H1 (cell line): ENCODE measurements around the gene ZNF212. TPM values are rescaled to one million over a fixed set of nuclear protein-coding genes. Genes with fewer than 3 reads are reported as not detected.

ENCODE experiments used
- CTCF ChIA-PET: fragments of 300-600 bp; sonication (Branson Sonifier 250); formaldehyde crosslinking; loops from one replicate; lab custom pipeline; 2021; ENCODE audit not compliant: partially characterized antibody; lab: Charles Lee
- POLR2A ChIA-PET: fragments of 300-600 bp; sonication (Branson Sonifier 250); formaldehyde crosslinking; loops from one replicate; lab custom pipeline; 2021; ENCODE audit warnings: inconsistent platforms; ENCODE audit not compliant: partially characterized antibody; lab: Charles Lee
- DNase-seq, 2 experiments: peaks; one replicate each; pipeline versions ENCODE4 v3.0.0 to v3.0.0-alpha.2; 2010 to 2022; ENCODE audit warnings: low spot score in 2 of 2, low read depth in 1 of 2, mixed read lengths in 1 of 2
- FAIRE-seq: peaks from 2 replicates; lab custom pipeline; 2011; peaks lifted over from hg19 to GRCh38; lab: Jason Lieb, UNC
- H2AFZ ChIP-seq: 2 replicates; pipeline ENCODE4 v1.8.1; 2012; ENCODE audit warnings: low read length, inconsistent platforms
- H2AK5ac ChIP-seq: 2 replicates; pipeline ENCODE4 v1.6.1; 2013; ENCODE audit warnings: low read depth, low read length
- H2BK120ac ChIP-seq: replicated peaks from 2 replicates; pipeline ENCODE3; 2013; ENCODE audit warnings: low read depth, low read length, inconsistent platforms
- H2BK12ac ChIP-seq: 2 replicates; pipeline ENCODE4 v1.6.1; 2013; ENCODE audit warnings: low read depth, low read length
- H2BK15ac ChIP-seq: 2 replicates; pipeline ENCODE4 v1.6.1; 2013; ENCODE audit warnings: low read length
- H2BK20ac ChIP-seq: 2 replicates; pipeline ENCODE4 v1.6.1; 2013; ENCODE audit warnings: low read length
- H2BK5ac ChIP-seq: 2 replicates; pipeline ENCODE4 v1.6.1; 2013; ENCODE audit warnings: low read depth, low read length
- H3K14ac ChIP-seq: 2 replicates; pipeline ENCODE4 v1.6.1; 2013; ENCODE audit warnings: inconsistent platforms; ENCODE audit not compliant: insufficient read length
- H3K18ac ChIP-seq: 2 replicates; pipeline ENCODE4 v1.6.1; 2013; ENCODE audit warnings: low read length; ENCODE audit errors: extremely low read depth
- H3K23ac ChIP-seq: 2 replicates; pipeline ENCODE4 v1.6.1; 2013; ENCODE audit warnings: inconsistent platforms; ENCODE audit not compliant: insufficient read length
- H3K23me2 ChIP-seq: 2 replicates; pipeline ENCODE4 v1.6.1; 2013; ENCODE audit warnings: low read depth, low read length
- H3K27ac ChIP-seq: 2 replicates; pipeline ENCODE4 v1.6.1; 2011; ENCODE audit warnings: low read depth, low read length, inconsistent platforms
- H3K27me3 ChIP-seq, 4 experiments: replicated peaks in 1 of 4; 1 replicate in 1 of 4; 2 replicates in 3 of 4; pipeline versions ENCODE4 v1.6.1 to v1.8.1; 2011 to 2013; ENCODE audit warnings: low read length in 3 of 4, mild to moderate bottlenecking in 3 of 4, inconsistent platforms in 2 of 4, mixed read lengths in 2 of 4, moderate library complexity in 1 of 4; ENCODE audit not compliant: control insufficient read depth in 3 of 4, insufficient read depth in 3 of 4; ENCODE audit errors: extremely low read depth in 1 of 4
- H3K36me3 ChIP-seq, 4 experiments: 2 replicates each; pipeline versions ENCODE4 v1.6.1 to v1.8.1; 2011 to 2013; ENCODE audit warnings: mild to moderate bottlenecking in 4 of 4, low read length in 3 of 4, moderate library complexity in 2 of 4, control low read depth in 1 of 4, inconsistent platforms in 1 of 4; ENCODE audit not compliant: insufficient read depth in 4 of 4, control insufficient read depth in 2 of 4
- H3K4ac ChIP-seq: replicated peaks from 2 replicates; pipeline ENCODE3; 2013; ENCODE audit warnings: low read length, low read depth, mixed read lengths, inconsistent platforms; ENCODE audit not compliant: insufficient read length
- H3K4me1 ChIP-seq, 4 experiments: replicated peaks in 1 of 4; 1 replicate in 1 of 4; 2 replicates in 3 of 4; pipeline versions ENCODE4 v1.6.1 to v1.8.1; 2011 to 2013; ENCODE audit warnings: low read length in 3 of 4, inconsistent platforms in 2 of 4, mixed read lengths in 1 of 4; ENCODE audit not compliant: insufficient read depth in 4 of 4, control insufficient read depth in 3 of 4
- H3K4me2 ChIP-seq, 2 experiments: 2 replicates each; pipeline versions ENCODE4 v1.6.1 to v1.8.1; 2011 to 2013; ENCODE audit warnings: low read depth in 2 of 2, low read length in 2 of 2, control low read depth in 1 of 2, inconsistent platforms in 1 of 2, mild to moderate bottlenecking in 1 of 2; ENCODE audit not compliant: insufficient read depth in 1 of 2
- H3K4me3 ChIP-seq, 4 experiments: fragments of 200-600, 300-600 bp in 1 of 4; sonication (generic), shearing (Covaris generic), sonication (Bioruptor Twin) in 1 of 4; 2 replicates each; pipeline versions ENCODE4 v1.5.1 to v1.8.1; 2011 to 2016; ENCODE audit warnings: low read length in 4 of 4, low read depth in 3 of 4, control low read depth in 2 of 4, inconsistent platforms in 2 of 4, mild to moderate bottlenecking in 2 of 4, mixed read lengths in 1 of 4, moderate library complexity in 1 of 4; ENCODE audit not compliant: insufficient read depth in 2 of 4; ENCODE audit errors: extremely low read depth in 1 of 4
- H3K56ac ChIP-seq: replicated peaks from 2 replicates; pipeline ENCODE3; 2013; ENCODE audit warnings: low read depth, mild to moderate bottlenecking, mixed read lengths, low read length, inconsistent platforms; ENCODE audit not compliant: insufficient read length
- H3K79me1 ChIP-seq: 2 replicates; pipeline ENCODE4 v1.6.1; 2013; ENCODE audit warnings: low read depth, low read length, control low read depth
- H3K79me2 ChIP-seq, 2 experiments: 2 replicates each; pipeline versions ENCODE4 v1.6.1 to v1.8.1; 2012 to 2013; ENCODE audit warnings: low read length in 2 of 2, mild to moderate bottlenecking in 2 of 2, inconsistent platforms in 1 of 2; ENCODE audit not compliant: insufficient read depth in 2 of 2, control insufficient read depth in 1 of 2
- H3K9ac ChIP-seq, 4 experiments: replicated peaks in 1 of 4; 1 replicate in 1 of 4; 2 replicates in 3 of 4; pipeline versions ENCODE4 v1.6.1 to v1.8.1; 2011 to 2013; ENCODE audit warnings: low read depth in 3 of 4, low read length in 3 of 4, control low read depth in 2 of 4, mild to moderate bottlenecking in 2 of 4, moderate library complexity in 2 of 4, inconsistent platforms in 1 of 4; ENCODE audit errors: extremely low read depth in 1 of 4
- H3K9me3 ChIP-seq, 2 experiments: 2 replicates each; pipeline versions ENCODE4 v1.6.1 to v1.8.1; 2012 to 2013; ENCODE audit warnings: mild to moderate bottlenecking in 2 of 2, moderate library complexity in 2 of 2, control low read depth in 1 of 2, inconsistent platforms in 1 of 2, low read depth in 1 of 2, low read length in 1 of 2, mixed read lengths in 1 of 2; ENCODE audit not compliant: insufficient read depth in 2 of 2
- H4K20me1 ChIP-seq, 2 experiments: replicated peaks in 1 of 2; 2 replicates each; pipeline versions ENCODE3 to v1.8.1; 2011 to 2013; ENCODE audit warnings: inconsistent platforms in 2 of 2, low read length in 2 of 2, mild to moderate bottlenecking in 1 of 2; ENCODE audit not compliant: insufficient read depth in 2 of 2, control insufficient read depth in 1 of 2
- H4K5ac ChIP-seq: 2 replicates; pipeline ENCODE4 v1.6.1; 2013; ENCODE audit warnings: low read length, low read depth, mixed read lengths, inconsistent platforms; ENCODE audit not compliant: insufficient read length
- H4K8ac ChIP-seq: 2 replicates; pipeline ENCODE4 v1.8.0; 2013; ENCODE audit warnings: mild to moderate bottlenecking, moderate library complexity, low read length, inconsistent platforms; ENCODE audit not compliant: insufficient read depth; ENCODE audit errors: extremely low read depth
- H4K91ac ChIP-seq: replicated peaks from 2 replicates; pipeline ENCODE3; 2013; ENCODE audit warnings: low read length, mixed read lengths, inconsistent platforms; ENCODE audit not compliant: insufficient read length
- ASH2L ChIP-seq: fragments of 200-600, 300-600 bp; sonication (generic); IDR thresholded peaks from one replicate; pipeline ENCODE4 v1.7.1; 2017; ENCODE audit warnings: low read length
- ATF3 ChIP-seq: IDR thresholded peaks from 2 replicates; pipeline ENCODE4 v1.6.1; 2011; ENCODE audit warnings: low read depth, mild to moderate bottlenecking, low read length; ENCODE audit not compliant: insufficient read depth
- CTBP2 ChIP-seq: IDR thresholded peaks from 2 replicates; pipeline ENCODE4 v1.7.0; 2011; ENCODE audit warnings: borderline replicate concordance, mild to moderate bottlenecking, moderate library complexity, mixed read lengths, low read length; ENCODE audit not compliant: insufficient read depth, insufficient read length
- EGR1 ChIP-seq: IDR thresholded peaks from 2 replicates; pipeline ENCODE4 v1.6.1; 2011; ENCODE audit warnings: low read depth, low read length, borderline replicate concordance
- FOSL1 ChIP-seq: IDR thresholded peaks from 2 replicates; pipeline ENCODE4 v1.6.1; 2011; ENCODE audit warnings: mild to moderate bottlenecking, low read depth, low read length, moderate library complexity; ENCODE audit not compliant: insufficient read depth
- HDAC2 ChIP-seq, 2 experiments: fragments of 300-600 bp in 1 of 2; sonication (generic) in 1 of 2; IDR thresholded peaks; 2 replicates each; pipeline ENCODE4 v1.6.1; 2011 to 2012; ENCODE audit warnings: low read depth in 2 of 2, low read length in 2 of 2, mild to moderate bottlenecking in 2 of 2, moderate library complexity in 2 of 2, borderline replicate concordance in 1 of 2, inconsistent platforms in 1 of 2
- KDM1A ChIP-seq: fragments of 200-600, 300-600 bp; sonication (generic); IDR thresholded peaks from 2 replicates; pipeline ENCODE4 v1.7.1; 2016; ENCODE audit warnings: mild to moderate bottlenecking, low read length, borderline replicate concordance
- POLR2A ChIP-seq, 2 experiments: IDR thresholded peaks; 1 replicate in 1 of 2; 2 replicates in 1 of 2; pipeline ENCODE4 v1.6.1; 2011; ENCODE audit warnings: low read depth in 2 of 2, low read length in 2 of 2, mild to moderate bottlenecking in 2 of 2; ENCODE audit errors: control extremely low read depth in 1 of 2
- SIRT6 ChIP-seq: IDR thresholded peaks from one replicate; pipeline ENCODE4 v1.7.1; 2012; ENCODE audit warnings: low read length, inconsistent platforms
- SP4 ChIP-seq: IDR thresholded peaks from 2 replicates; pipeline ENCODE4 v1.6.1; 2012; ENCODE audit warnings: low read length, inconsistent platforms
- SUZ12 ChIP-seq: fragments of 200-600 bp; sonication (generic); IDR thresholded peaks from 2 replicates; pipeline ENCODE4 v1.6.1; 2012; ENCODE audit warnings: mild to moderate bottlenecking, inconsistent platforms, low read length, moderate library complexity, mixed read lengths
- YY1 ChIP-seq: IDR thresholded peaks from 2 replicates; pipeline ENCODE4 v1.6.1; 2011; ENCODE audit warnings: low read depth, mild to moderate bottlenecking, low read length
- WGBS, 2 experiments: shearing (Covaris generic) in 1 of 2; methylation state at CpG; one replicate each; pipeline versions ENCODE4 v1.1.6 to v1.1.7; 2013 to 2015; ENCODE audit warnings: low lambda C conversion rate in 2 of 2, mixed read lengths in 2 of 2, inconsistent platforms in 1 of 2, low coverage in 1 of 2, missing lambda C conversion rate in 1 of 2; ENCODE audit not compliant: insufficient replicate concordance in 2 of 2, insufficient coverage in 1 of 2, insufficient read length in 1 of 2; ENCODE audit errors: extremely low coverage in 1 of 2, missing lambda C conversion rate in 1 of 2; 5-methylcytosine and 5-hydroxymethylcytosine counted together
- polyA plus RNA-seq, 7 experiments: library from polyadenylated mRNA; depleted of rRNA in 3 of 7; stranded (reverse) in 5 of 7; unstranded in 2 of 7; fragments of >200 nt in 5 of 7; fragments of 200-250 nt in 2 of 7; gene quantifications; 1 replicate in 5 of 7; 2 replicates in 1 of 7; 4 replicates in 1 of 7; pipeline versions ENCODE4 v1.2.1 to v1.2.3, GENCODE V29; 2011 to 2013; ENCODE audit warnings: missing spikeins in 2 of 7, mixed read lengths in 2 of 7
- total RNA-seq: library from RNA; stranded (reverse); fragmentation: NEBNext Ultra II Directional; extraction: Animal tissue kit (Norgen Biotek cat#: 25700); gene quantifications from 2 replicates; pipeline ENCODE4 v1.2.1, GENCODE V29; 2021

The ZNF212 gene
- total and polyA plus RNA-seq, 2 of the 8 experiments (the other 6 are each of a cell fraction or from before 2014, with no cell fraction given) = 6.7 to 19.3 TPM

GRCh38 chr7:149289262-149289661, 49.8 kb downstream of the ZNF212 start:
- H3K23me2 ChIP-seq = peaks cover 5% of the 10 kb centered on the region
- H2BK15ac ChIP-seq = no peak overlapping the region
- CTCF ChIA-PET = interaction anchor here (0.7 to 3.2 kb wide), 3 partner anchors 21 to 337 kb away, joined by 3 to 11 read pairs (median 4); no protein-coding TSS in a partner anchor
- H3K56ac ChIP-seq = no peak overlapping the region
- H2BK5ac ChIP-seq = no peak overlapping the region
- no peaks in the 10 kb centered on the region for H4K20me1 ChIP-seq
- H4K8ac ChIP-seq = no peak overlapping the region
- H3K79me2 ChIP-seq = no peaks in the 10 kb centered on the region
- no peak overlapping the region for H4K5ac ChIP-seq
- no peak overlapping the region for H3K23ac ChIP-seq
- no peak overlapping the region for H3K14ac ChIP-seq
- no peak overlapping the region for H2AK5ac ChIP-seq
- no peaks in the 10 kb centered on the region for H3K9me3 ChIP-seq
- WGBS, 2 experiments = 89% methylated on average over 8 of the region's 8 CpGs; no CpG with 5 or more reads in 1 of the 2 experiments
- POLR2A ChIA-PET = interaction anchor here (1.1 to 1.6 kb wide), 2 partner anchors 28 to 66 kb away, joined by 3 to 5 read pairs; partner anchors contain the start of gene ZNF783
- no peak overlapping the region for H2BK12ac ChIP-seq
- H2BK20ac ChIP-seq = no peak overlapping the region
- peaks cover 0 to 8% (median 3%) of the 10 kb centered on the region in 4 experiments; a peak in 3 of 7 replicates for H3K27me3 ChIP-seq
- H3K4me1 ChIP-seq = peaks cover 0 to 8% (median 3%) of the 10 kb centered on the region in 4 experiments; a peak in 5 of 7 replicates
- H3K18ac ChIP-seq = no peak overlapping the region
- H3K36me3 ChIP-seq = no peaks in the 10 kb centered on the region
- H2BK120ac ChIP-seq = no peak overlapping the region
- H3K27ac ChIP-seq = no peak overlapping the region
- no peak overlapping the region for H3K4me3 ChIP-seq
- DNase-seq (no peak), FAIRE-seq (no peak)
- H3K79me1 ChIP-seq = peaks cover 3% of the 10 kb centered on the region
- no peak overlapping the region for H3K4me2 ChIP-seq
- no peak overlapping the region for H4K91ac ChIP-seq
- H3K9ac ChIP-seq = no peak overlapping the region
- no peak overlapping the region for H3K4ac ChIP-seq
- H2AFZ ChIP-seq = no peak overlapping the region
- no peak for TF ChIP-seq POLR2A (IDR thresholded peaks at IDR 0.05; ENCODE audit: control extremely low read depth in 1 of 2, low read depth in 2 of 2, low read length in 2 of 2)
- no peak for TF ChIP-seq EGR1
- no peak for TF ChIP-seq CTBP2
- TF ChIP-seq ASH2L = no peak
- no peak for TF ChIP-seq SP4
- TF ChIP-seq SIRT6 = no peak
- no peak for TF ChIP-seq FOSL1
- no peak for TF ChIP-seq YY1
- no peak for TF ChIP-seq HDAC2 (IDR thresholded peaks at IDR 0.05; ENCODE audit: borderline replicate concordance in 1 of 2, low read depth in 2 of 2, low read length in 2 of 2)
- no peak for TF ChIP-seq SUZ12
- TF ChIP-seq KDM1A = no peak
- TF ChIP-seq ATF3 = no peak
